ENCODE results near the gene SETD3.

DNA sequence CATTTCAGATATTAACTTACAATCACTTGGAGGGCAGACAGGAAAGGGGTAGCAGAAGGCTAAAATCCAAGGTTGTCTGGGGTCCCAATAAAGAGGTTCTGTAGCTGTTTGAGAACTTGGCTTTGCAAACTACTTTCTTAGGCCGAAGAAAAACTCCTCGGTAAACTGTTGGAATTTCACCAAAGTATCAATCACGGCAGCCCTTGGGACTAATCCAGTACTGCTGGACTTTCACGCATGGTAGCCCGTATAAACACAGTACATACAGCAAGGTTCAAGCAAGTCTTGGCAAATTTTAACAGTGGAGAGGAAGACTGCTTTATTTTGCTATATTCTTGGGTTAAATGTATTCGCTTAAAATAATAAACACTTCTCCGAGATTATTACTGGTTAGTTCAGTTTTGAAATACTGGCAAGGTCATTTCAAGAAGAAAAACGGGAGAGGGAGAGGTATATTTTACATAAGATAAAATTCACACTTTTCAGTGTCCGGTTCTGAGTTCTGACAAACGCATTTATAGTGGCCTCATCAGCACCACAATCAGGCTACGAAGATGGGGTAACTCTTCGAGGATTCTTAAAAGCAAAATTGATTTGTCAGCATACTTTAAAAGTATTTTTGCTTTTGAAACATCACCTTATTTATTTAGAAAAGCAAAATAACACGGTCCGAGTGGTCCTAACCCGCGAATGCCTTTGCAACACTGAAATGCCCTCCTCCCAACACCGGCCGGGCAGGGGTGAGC lies 1.3 kb downstream of the SETD3 start:
- no peak for TF ChIP-seq EZH2 (IDR thresholded peaks at IDR 0.05; ENCODE audit: borderline replicate concordance, insufficient read depth, low read depth, low read length, poor library complexity, severe bottlenecking)
- TF ChIP-seq, protein P1, sequence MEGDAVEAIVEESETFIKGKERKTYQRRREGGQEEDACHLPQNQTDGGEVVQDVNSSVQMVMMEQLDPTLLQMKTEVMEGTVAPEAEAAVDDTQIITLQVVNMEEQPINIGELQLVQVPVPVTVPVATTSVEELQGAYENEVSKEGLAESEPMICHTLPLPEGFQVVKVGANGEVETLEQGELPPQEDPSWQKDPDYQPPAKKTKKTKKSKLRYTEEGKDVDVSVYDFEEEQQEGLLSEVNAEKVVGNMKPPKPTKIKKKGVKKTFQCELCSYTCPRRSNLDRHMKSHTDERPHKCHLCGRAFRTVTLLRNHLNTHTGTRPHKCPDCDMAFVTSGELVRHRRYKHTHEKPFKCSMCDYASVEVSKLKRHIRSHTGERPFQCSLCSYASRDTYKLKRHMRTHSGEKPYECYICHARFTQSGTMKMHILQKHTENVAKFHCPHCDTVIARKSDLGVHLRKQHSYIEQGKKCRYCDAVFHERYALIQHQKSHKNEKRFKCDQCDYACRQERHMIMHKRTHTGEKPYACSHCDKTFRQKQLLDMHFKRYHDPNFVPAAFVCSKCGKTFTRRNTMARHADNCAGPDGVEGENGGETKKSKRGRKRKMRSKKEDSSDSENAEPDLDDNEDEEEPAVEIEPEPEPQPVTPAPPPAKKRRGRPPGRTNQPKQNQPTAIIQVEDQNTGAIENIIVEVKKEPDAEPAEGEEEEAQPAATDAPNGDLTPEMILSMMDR (IDR thresholded peaks at IDR 0.05), result no peak
